NCI-H1930 (cell line): ENCODE measurements around the gene C1orf141.
A peak's percentile ranks its signal among the peaks of the same experiment; 100 is the strongest.
"Not testable (repeated sequence)": the region's sequence is repeated elsewhere in the genome, so short reads cannot be mapped to it uniquely, and the experiment has no call there.

Source experiments
- DNase-seq, 2 experiments: peaks; one replicate each; lab custom pipeline; 2025; lab: John Stamatoyannopoulos, UW

C1orf141 gene

DNA sequence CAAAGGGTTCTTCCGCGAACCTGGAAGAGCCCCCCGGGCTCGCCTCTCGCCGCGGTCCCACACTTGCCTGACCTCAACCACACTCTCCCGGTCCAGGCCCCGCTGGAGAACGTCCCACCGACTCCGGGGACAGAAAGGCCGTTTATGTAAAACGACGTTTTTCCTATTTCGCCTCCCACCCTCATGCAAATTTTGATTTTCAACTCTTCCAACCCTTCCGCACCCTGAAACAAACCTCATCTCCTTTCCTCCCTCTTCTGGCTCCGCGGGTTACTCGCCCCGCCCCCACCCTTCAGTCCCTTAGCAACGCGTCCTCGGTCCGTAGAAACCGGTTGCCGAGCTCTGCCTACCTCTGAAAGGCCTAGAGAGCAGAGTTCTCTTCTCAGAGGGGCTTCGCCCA lies at the start of gene C1orf141:
C1orf141 (minus strand) TSS at position 276 of the 400 bp plus-strand sequence. CDS start 7,730 bp downstream, outside the sequence.
- DNase-seq: no peak

DNA sequence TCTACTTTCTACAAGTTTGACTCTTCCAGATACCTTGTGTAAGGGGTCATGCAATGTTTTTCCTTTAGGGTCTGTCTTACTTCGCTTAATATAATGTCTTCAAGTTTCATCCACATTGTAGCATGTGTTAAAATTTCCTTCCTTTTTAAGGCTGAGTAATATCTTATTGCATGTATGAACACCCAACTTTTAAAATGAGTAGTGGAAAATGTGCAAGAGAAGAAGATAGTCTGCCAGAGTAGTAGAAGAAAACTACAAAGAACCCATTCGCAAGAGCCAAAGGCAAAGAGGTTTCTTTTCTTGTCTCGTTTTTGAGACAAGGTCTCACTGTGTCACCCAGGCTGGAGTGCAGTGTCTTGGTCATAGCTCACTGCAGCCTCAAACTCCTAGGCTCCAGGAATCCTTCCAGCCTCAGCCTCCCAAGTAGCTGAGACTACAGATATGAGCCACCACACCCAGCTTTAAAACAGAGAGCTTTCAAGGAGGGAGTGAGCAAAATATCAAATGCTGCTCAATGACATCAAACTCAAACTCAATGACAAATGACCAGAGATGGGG lies 40.8 kb upstream of the C1orf141 start:
- no peak for DNase-seq

DNA sequence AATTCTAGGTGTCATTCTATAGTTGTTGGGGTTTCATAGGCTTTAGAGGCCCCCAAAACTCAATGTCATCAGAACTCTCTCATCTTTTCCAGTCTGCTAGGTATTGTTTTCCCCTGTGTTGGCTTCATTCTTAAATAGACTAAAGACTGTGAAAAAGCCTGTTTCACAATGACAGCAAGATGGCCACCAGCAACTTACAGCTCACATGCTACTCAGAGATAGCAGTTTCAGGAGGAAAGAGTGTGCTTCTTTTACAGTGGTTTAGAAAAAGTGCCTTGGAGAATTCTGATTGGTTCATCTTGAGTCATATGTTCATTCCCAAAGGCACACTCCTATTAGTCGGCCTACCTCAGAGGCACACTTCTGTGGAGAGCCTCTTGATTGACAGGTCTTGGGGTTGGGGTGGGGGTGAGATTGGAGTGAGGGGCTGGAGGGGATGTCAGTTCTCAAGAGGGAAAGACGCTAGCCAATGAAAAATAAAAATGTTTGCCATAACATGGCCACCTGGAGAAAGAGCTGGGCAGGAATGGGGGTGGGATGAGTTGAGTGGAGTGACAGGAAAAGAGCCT lies 40.0 kb upstream of the C1orf141 start:
- DNase-seq: no peak

GRCh38 chr1:67173988-67174387 lies 39.2 kb upstream of the C1orf141 start:
- DNase-seq: no peak

DNA sequence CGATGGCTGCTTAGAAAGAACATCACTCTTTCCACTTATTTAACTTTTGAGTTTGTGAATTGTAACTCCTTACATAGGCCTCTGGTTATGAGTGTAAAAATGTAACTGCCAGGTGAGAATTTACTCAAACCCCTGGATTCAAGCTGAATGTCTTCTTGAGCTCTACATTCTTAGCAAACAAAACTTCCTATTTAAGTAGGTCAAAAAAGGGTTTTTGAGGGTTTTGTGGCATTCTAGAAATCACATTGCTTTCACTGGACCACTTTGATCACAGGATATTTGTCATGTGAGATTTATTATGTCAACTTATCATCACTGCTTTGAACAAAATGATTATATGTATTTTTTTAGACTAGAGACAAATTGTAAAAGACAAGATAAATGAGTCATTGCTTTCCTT lies 37.2 kb upstream of the C1orf141 start:
- no peak for DNase-seq

- no peak for DNase-seq
These were observed 36.8 kb upstream of the C1orf141 start for GRCh38 chr1:67171574-67171955.

GRCh38 chr1:67170751-67171573 lies 36.2 kb upstream of the C1orf141 start:
- DNase-seq: no peak

DNA sequence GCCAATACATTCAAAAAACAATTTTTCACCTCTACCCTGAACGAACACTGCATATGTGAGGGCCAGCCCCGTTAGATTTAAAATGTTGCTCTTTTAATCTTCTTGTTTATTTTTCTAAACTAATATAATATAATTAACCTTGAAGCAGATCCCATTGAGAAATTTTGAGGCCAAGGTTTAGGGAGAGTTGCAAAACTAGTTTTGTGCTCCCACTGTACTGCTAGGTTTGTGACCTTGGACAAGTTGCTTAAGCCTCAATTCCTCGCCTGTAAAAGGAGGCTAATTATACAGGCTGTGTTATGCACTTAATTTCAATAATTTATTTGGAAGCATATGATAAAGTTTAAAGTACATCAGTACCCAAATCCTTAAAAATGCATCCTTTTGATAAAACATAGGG lies 35.2 kb upstream of the C1orf141 start:
- DNase-seq: no peak

- no peak for DNase-seq
These were observed 34.7 kb upstream of the C1orf141 start for GRCh38 chr1:67169496-67169895.

- DNase-seq: no peak
These were observed 31.4 kb upstream of the C1orf141 start, which contains the start of gene IL23R for GRCh38 chr1:67166196-67166595. Gene IL23R, plus strand, starts transcription at chr1:67166454. Its CDS starts 1,667 bp downstream, at chr1:67168121.

- DNase-seq: no peak
These were observed 30.8 kb upstream of the C1orf141 start for GRCh38 chr1:67165468-67166041.

GRCh38 chr1:67162954-67163353 lies 28.2 kb upstream of the C1orf141 start:
- no peak for DNase-seq

DNA sequence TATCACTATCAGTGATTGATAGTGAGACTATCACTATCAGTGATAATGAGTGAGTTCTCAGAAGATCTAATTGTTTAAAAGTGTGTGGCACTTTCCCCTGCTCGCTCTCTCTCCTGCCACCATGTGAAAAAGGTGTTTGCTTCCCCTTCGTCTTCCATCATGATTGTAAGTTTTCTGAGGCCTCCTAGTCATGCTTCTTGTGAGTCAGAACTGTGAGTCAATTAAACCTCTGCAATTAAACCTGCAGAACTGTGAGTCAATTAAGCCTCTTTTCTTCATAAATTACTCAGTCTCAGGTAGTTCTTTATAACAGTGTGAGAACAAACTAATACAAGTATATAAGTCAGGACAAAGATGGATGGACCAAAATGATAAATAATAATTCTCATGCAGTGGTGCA lies 24.5 kb upstream of the C1orf141 start:
- no peak for DNase-seq

GRCh38 chr1:67158401-67158800 lies 23.6 kb upstream of the C1orf141 start:
- no peak for DNase-seq

DNA sequence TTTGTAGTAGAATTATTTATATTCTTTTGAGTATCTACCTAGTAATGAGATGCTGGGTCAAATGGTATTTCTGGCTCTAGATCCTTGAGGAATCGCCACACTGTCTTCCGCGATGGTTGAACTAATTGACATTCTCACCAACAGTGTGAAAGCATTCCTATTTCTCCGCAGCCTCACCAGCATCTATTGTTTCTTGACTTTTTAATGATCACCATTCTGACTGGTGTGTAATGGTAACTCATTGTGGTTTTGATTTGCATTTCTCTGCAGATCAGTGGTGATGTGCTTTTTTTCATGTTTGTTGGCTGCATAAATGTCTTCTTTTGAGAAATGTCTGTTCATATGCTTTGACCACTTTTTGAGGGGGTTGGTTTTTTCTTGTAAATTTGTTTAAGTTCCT lies 16.2 kb upstream of the C1orf141 start:
- DNase-seq: no peak

DNA sequence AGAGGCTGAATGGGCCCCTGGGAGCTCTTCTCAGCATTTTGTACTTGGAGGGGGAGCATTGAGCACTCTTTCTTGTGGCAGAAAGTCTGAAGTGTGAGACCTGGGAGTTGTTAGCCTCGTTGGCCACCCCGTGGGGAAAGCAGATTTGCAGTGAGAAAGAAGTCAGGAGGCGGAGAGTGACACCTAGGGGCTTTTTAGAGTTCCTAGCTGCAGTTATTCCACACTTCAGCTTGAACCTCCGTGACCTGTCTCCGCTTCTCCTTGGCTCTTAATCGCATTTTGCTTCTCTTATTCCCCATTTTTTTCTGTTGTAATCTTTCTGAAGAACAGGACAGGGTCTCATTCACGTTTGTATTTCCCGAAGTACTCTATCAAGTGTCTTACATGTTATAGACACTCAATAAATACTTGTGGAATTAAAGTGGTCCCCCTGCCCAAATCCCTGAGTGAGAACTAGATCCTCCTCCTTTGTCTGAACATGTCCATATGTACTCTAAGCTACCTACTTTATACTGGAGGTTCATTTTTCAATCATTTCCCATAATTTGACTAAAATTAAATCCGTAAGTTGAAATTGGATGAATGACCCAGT lies 14.5 kb upstream of the C1orf141 start:
- peak; percentile 29 to 49 for DNase-seq

DNA sequence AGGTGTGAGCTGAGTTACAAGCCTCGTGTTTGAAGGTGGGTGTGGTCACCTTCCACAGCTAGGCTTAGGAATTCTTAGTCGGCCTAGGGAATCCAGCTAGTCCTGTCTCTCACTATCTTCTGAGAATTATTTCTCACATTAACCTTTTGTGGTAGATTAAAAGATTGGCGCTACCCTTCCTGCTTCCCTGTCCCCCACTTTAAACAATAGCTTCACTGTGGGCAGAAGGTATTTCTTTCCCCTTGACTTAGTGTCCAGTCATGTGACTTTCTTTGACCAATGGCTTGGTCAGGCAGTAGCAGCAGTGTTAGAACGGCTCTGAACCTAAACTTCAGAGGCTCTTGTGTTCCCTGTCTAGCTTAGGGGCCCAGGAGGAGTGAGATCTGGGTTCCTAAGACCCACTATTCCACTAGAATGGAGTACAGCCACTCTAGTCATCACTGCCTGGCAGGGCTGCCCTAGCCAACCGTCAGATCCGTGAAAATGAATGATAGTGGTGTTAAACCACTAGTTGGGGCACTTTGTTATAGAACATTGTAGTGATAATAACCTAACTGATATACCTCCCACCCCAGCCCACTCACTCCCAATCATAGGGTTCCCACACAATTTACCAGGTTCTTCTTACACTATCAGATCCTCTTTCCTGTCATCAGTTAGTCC lies 13.9 kb upstream of the C1orf141 start:
- no peak for DNase-seq

- not testable (repeated sequence) for DNase-seq
These were observed 13.2 kb upstream of the C1orf141 start for GRCh38 chr1:67147973-67148372.

DNA sequence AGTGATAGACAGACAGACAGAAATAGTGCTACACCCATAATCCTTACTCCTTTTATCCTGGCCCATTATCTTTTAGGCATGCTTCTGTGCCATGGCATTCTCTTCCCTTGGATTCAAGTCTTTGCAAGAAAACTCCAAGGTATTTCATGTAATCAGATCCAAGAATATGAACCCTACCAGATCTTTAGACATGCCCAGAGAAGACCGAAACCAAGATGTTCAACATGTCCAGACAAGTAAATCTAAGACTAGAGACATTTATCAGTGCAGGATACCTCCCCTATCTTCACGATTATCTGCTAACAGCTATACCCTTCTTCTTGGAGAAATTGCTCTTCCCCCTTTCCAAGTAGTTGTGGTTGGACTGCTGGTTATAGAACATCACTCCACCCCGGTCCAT lies 11.8 kb upstream of the C1orf141 start:
- no peak for DNase-seq

- no peak for DNase-seq
These were observed 11.3 kb upstream of the C1orf141 start for GRCh38 chr1:67146101-67146500.

DNA sequence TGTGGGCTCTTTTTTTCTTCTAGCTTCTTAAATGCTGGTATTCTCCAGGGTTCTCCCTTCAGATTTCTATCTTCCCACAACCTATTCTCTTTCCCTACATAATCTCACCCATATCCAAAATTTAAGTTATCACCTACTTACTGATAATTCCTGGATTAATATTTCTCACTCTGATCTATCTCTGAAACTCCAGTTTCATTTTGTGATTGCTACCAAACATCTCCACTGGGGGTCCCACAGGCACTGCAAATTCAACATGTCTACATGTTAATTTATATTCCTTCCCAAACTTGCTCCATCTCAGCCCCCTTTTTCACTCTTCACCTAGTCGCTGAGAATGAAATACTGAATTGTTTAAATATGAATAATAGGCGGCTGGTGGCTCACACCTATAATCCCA lies 9.9 kb upstream of the C1orf141 start:
- DNase-seq: no peak

- DNase-seq: no peak
These were observed 9.2 kb upstream of the C1orf141 start for GRCh38 chr1:67143966-67144365.
